Renal cortical epithelial cell (primary cell): ENCODE data around the gene KRTAP5-3. TPM values are rescaled to one million over a fixed set of nuclear protein-coding genes. Genes with fewer than 3 reads are reported as not detected.
"Not testable (repeated sequence)": the region's sequence is repeated elsewhere in the genome, so short reads cannot be mapped to it uniquely, and the experiment has no call there.

ENCODE experiments used
- DNase-seq: peaks from one replicate; pipeline ENCODE4 v3.0.0-alpha.2; 2011; ENCODE audit warnings: low read depth
- total RNA-seq: library from RNA; depleted of rRNA; stranded (reverse); fragments of >200 nt; gene quantifications from 2 replicates; pipeline ENCODE4 v1.2.3, GENCODE V29; 2014

Gene KRTAP5-3
- total RNA-seq, 1 donor from 2014 or later, result not detected

DNA sequence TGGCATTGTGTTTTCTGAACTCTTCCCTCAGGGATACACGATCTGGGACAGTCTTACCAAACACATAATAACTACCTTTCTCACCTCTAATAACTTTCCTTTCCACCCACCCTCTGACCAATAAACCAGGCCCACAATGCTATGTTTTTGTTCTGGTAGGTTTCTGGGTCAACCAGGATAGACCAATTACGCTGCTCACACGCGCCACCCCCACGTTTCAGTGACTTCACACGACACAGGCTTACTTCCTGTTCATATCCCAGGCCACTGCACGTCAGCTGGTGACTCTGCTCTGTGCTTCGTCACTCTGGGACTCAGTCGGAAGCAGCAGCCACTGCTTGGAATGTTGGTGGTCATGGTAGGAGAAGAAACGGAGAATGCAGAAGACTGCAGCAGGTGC is 11.2 kb upstream of the KRTAP5-3 start:
- DNase-seq, result peak; percentile 25

DNA sequence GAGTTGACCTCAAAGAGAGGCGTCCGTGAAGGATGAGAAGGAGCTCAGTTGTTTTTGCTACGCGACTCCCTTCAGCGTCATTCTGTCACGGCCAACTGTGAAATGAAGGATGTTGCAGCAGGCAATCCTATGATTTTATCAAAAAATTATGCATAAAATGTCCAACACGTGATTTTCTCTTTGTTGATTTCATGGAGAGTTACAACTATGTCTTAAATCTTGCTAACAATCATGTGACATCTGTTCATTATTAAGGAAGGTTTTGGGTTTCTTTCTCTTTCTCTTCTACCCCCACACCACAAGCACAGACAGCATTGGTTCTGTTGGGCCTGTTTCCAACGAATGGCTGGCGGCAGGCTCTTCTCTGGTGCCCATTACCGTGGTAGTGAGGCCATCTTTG is 10.0 kb upstream of the KRTAP5-3 start:
- DNase-seq, result no peak

DNA sequence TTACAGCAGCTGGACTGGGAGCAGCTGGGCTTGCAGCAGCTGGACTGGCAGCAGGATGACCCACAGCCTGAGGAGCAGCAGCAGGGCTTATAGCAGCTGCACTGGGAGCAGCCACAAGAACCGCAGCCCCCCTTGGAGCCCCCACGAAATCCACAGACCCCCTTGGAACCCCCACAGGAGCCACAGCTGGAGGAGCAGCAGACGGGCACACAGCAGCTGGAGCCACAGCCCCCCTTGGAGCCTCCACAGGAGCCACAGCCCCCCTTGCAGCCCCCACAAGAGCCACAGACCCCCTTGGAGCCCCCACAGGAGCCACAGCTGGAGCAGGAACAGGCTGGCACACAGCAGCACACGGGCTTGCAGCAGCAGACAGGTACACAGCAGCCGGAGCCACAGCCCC is 362 bp downstream of the KRTAP5-3 start:
- DNase-seq, result not testable (repeated sequence)

DNA sequence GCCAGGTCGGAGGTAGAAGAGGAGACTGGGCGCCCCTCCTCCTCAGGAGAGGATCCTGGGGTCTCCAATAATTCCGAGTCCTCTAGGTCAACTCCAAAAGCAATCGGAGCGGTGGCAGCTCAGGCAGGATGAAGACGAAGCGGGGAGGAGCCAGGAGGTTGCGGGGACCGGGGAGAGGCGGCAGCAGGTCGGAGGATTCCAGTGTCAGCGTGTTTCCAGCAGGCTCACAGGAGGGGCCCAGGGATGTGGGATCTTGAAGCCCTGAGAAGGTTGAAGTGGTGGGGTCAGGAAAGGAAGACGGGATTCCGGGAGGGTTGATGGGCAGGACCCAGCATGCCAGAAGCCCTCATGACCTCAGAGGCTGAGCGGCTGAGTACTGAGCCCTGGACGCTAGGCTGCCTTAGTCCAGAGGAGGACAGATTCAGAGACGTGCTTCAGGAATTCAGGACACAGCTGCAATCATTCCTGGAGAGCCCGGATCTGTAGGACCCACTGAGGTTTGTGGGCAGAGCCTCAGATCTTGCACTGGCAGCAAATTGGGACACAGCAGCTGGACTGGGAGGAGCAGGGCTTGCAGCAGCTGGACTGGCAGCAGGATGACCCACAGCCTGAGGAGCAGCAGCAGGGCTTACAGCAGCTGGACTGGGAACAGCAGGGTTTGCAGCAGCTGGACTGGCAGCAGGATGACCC is 962 bp downstream of the KRTAP5-3 start:
- DNase-seq, result not testable (repeated sequence)

DNA sequence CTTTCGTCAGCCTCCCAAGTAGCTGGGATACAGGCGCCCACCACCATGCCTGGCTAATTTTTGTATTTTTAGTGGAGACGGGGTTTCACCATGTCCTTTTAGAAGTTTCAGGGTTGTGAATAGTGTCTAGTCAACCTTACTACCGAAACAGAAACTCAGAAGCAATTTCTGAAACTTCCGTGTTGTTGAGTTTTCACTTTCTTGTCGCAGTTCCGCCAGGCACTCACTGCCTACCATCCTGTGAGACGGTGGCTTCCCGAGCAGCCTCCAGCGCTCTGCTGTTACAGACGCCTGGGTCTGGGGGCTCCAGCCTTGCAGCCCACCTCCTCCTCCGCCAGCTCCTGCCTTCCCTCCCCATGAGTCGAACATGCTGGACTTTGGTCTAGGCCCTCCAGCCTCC is 2.3 kb downstream of the KRTAP5-3 start:
- DNase-seq, result not testable (repeated sequence)

DNA sequence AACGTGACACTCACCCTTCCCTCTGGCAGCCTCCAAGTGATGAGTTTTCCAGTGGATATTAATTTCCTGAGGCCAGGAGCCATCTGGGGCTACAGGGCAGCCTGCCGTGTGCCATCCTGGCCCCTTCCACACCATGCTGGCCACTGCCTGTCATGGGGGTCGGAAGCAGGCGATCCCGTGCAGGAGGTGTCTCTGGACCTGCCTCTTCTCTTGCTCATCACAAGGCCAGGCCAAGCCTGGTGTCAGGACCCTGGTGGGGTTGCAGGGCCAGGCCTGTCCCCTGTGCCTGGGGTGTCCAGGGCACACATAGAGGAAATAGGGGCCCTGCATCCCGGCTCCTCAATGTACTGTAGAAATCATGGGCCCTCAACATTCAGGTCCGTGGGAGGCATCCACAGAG is 3.6 kb downstream of the KRTAP5-3 start:
- DNase-seq, result no peak

DNA sequence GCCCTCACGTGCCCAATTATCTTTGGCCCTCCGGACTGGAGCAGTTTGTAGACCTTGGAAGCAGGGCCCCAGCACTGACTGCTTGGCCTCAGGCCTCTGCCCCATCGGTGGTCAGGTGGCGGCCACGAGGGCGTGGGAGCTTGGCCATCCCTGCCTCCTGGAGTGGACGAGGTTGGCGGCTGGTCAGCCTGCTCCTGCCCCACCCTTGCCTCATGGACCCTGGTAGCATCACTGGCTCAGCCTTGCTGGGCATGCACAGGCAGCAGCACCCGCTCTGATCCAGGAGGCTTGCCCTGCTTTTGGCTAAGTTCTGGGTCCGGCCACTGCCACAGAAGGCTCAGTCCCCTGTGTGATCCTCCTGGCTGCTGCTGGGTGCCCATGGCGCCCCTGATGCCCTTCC is 4.1 kb downstream of the KRTAP5-3 start:
- DNase-seq, result no peak

DNA sequence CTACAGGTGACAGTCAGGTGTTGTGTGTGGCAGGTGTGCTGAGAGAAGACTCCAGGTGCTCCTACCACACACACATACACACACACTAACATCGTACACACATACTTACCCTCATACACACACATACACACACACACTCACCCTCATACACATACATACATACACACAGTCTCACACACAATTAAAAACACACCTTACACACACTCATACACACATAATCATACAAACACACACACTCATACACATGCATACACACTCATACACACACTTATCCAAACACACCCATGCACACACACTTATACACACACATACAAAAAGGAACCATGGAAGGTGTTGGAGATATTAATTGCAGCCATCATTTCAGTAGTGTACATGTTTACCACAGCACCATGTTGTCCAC is 4.6 kb downstream of the KRTAP5-3 start:
- DNase-seq, result no peak

DNA sequence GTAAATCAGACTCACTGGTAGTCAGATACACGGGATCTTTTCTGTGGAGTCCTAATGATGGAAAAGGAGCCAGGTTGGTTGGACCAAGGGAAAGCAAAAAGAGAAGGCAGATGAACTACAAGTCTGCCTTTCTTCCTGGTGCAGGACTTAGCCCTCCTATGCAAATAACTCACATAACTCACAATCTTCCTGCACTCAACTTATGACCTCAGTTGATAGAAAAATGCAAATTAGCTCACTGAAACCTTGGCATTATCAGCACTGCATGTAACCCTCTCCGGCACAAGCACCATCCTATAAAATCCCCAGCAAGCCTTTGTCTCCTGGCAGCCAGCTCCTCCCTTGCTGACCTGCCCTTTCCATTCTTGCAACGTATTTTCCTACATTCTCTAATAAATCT is 6.6 kb downstream of the KRTAP5-3 start:
- not testable (repeated sequence) for DNase-seq

DNA sequence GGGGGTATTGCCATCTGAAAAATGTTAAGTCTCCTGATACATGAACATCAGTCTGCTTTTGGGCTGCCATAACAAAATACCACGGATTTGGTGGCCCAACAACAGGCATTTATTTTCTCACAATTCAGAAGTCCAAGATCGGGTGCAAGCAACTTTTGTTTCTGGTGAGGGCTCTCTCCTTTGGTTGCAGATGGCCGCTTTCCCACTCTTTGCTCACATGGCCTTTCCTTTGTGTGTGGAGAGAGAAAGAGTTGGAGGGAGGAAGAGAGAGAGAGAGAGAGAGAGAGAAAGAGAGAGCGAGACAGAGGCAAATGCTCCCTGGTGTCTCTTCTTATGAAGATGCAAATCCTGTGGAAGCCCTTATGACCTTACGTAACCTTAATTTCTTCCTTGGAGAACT is 7.6 kb downstream of the KRTAP5-3 start:
- DNase-seq, result no peak

DNA sequence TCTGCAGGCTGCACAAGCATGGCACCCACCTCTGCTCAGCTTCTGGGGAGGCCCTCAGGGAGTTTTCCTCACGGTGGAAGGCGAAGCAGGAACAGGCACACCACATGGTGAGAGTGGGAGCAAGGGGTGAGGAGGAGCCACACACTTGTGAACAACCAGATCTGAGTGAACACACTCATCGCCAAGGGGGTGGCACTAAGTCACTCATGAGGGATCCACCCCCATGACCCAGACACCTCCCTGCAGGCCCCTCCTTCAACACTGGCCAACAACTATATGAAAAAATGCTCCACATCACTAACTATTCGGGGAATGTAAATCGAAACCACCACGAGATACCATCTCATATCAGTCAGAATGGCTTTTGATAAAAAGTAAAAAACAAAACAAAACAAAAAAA is 9.4 kb downstream of the KRTAP5-3 start:
- no peak for DNase-seq

DNA sequence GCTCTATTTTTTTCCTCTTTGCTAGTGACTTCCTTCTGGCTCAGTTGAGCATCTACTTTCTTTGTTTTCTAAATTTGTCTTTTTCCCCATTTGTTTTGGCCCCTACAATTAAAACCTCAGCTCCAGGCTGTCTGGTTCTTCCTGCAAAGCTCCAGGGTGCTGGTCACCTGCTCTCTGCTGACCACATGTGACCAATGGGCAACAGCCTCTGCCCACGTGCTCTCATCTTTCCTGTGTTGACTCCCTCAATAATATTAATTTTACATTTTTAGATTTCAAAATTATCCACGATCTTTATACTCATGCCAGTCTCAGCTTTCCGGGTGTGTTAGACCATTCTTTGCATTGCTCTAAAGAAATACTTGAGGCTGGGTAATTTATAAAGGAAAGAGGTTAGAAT is 9.9 kb downstream of the KRTAP5-3 start:
- not testable (repeated sequence) for DNase-seq

DNA sequence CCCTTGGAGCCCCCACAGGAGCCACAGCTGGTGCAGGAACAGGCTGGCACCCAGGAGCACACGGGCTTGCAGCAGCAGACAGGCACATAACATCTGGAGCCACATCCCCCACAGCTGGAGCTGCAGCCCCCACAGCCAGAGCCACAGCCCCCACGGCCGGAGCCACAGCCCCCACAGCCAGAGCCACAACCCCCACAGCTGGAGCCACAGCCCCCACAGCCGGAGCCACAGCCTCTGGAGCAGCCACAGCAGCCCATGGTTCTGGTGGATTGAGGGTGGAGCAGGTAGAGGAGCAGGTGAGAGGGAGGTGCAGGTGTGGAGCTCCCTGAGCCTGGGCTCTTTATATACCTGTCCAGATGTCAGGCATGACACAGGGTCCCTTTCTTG is 10.3 kb downstream of the KRTAP5-3 start, which contains the start of gene KRTAP5-2:
TSS of gene KRTAP5-2 (minus strand) at position 301 of the 387 bp plus-strand sequence. CDS start at position 257, 44 bp downstream.
- DNase-seq, result no peak

DNA sequence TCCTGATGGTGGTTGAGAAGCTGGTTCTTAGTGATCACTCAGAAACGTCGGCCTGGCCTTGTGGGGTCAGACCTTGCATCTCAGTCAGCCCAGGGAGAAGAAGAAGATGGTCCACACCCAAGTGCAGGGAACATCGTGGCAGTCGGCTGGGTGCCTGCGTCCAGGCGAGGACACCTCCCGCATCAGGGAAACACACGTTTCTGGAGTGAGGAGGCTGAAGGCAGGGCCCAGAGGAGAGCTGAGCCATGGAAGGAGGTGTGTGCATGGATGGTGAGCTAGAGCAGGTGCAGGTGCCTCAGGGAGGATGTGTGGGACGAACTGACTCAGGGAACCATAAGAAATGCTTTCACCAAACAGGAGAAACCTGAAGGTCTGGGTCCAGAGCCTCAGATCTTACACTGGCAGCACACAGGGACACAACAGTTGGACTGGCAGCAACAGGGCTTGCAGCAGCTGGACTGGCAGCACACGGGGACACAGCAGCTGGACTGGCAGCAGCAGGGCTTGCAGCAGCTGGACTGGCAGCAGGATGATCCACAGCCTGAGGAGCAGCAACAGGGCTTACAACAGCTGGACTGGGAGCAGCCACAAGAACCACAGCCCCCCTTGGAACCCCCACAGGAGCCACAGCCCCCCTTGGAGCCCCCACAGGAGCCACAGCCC is 10.8 kb downstream of the KRTAP5-3 start:
- no peak for DNase-seq

DNA sequence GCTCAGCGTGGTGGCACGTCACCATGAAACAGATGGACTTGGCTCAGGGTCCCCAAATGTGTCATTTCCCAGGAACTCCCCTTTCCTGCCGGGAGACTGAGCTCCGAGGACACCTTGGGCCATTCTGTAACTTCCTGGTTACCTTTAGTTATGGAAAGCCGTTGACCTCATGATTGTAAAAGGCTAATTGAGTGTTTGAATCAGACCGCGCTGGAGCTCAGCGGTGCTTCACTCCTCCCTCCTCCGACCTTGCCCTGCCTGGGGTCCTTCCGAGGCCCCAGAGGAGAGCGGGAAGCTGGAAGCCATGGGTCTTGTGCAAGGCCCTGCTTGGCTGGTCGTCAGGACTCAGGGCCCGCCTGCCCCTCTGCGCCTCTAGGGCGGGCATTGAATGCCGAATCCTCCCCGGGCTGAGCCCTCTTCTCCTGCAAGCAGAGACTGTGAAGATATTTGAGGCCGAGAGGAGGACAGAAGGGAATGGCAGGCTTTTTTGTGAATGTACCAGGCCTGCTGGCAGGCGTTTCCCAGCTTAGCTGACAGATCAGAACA is 11.6 kb downstream of the KRTAP5-3 start:
- DNase-seq, result not testable (repeated sequence)

DNA sequence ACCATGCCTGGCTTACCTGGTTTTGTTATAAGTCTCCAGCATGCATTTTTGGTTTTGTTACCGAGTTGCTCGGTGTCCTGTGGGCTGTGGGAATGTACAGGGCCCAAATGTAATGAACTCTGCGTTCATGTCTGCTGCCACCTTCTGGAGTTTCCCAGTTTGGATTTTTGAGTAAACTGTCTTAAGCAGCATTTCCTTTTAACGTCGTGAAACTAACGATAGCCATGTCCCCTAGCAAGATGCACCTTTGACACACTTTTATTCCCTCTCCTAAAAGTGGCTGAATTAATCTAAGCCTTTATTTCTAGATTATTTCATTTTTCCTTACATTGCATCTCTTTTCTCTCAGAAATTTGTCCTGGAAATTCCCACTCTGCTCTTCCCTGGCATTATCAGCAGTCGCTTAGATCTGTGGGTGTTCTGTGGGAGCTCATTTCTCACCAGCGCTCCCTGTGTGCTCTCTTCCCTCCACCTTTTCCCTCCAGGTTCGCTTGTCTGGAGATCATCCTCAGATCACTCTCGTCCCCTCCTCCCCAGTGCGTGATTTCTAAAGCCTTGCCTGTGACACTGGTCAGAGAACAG is 12.2 kb downstream of the KRTAP5-3 start:
- not testable (repeated sequence) for DNase-seq

DNA sequence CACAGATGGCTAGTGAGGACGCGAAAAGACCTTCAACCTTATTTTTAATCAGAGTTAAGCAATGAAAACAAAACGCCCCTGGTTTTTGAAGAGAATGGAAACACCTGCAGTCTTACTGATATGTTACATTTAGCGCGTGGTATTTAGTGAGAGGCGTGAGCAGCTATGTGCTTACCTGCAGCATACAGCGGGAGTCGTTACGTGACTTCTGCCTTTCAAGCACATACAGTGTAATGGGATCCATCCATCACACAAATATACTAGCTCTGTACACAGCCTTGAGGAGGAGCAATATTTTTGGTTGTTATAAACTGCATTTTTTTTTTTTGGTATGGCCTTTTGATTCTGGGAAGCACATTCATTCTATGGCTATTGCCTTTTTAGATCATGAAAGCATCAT is 15.6 kb downstream of the KRTAP5-3 start:
- no peak for DNase-seq

DNA sequence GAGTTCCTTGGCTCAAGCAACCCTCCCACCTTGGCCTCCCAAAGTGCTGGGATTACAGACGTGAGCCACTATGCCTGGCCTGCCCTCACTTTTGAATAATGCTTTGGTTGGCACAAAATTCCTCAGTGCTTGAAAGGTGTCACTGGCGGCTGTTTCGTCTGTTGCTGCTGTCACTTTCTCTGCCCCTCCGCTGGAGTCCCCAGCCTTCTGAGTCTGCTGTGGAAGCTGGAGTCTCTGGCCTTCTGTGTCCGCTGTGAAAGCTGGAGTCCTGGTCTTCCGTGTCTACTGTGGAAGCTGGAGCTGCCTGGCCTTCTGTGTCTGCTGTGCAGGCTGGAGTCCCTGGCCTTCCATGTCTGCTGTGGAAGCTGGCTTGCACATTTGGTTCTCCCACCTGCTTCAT is 18.3 kb downstream of the KRTAP5-3 start:
- DNase-seq, result no peak

DNA sequence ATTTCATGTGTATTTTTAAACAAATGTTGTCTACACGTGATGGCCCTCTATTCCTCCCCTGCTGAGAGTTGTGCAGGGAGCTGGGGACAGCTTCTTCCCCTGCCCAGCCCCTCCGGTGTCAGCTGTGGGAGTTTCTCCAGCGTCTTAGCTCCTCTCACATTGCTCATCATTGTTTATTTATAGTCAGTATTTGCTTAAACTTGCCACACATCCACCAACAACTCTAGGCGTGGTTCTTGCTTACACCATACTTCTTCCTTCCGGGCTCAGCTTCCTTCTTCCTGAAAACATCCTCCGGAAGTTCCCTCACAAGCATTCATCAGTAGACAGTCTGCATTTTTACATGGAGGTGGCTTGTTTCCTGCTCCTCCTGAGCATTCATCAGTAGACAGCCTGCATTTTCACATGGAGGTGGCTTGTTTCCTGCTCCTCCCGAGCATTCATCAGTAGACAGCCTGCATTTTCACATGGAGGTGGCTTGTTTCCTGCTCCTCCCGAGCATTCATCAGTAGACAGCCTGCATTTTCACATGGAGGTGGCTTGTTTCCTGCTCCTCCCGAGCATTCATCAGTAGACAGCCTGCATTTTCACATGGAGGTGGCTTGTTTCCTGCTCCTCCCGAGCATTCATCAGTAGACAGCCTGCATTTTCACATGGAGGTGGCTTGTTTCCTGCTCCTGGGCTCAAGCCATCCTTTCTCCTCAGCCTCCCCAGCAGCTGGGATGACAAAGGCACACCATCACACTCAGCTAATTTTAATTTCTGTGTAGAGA is 18.9 kb downstream of the KRTAP5-3 start:
- not testable (repeated sequence) for DNase-seq

DNA sequence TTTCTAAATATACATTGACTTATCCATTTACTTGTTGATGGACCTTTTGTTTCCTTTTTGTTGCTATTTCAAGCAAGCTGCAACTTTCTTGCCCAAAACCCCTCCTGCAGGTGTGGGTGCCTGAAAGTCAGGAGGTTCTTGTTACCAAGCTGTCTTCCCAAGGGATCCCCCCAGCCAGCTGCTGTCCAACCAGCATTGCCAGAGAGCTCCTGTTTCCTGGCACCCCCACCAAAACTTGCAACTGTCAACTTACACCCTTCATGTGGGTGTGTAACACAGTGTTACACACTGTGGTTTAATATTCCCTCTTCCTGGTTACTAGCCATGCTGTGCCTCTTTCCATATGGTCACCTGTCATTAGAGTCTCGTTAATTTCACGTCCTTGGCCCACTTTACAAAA is 21.6 kb downstream of the KRTAP5-3 start:
- no peak for DNase-seq

DNA sequence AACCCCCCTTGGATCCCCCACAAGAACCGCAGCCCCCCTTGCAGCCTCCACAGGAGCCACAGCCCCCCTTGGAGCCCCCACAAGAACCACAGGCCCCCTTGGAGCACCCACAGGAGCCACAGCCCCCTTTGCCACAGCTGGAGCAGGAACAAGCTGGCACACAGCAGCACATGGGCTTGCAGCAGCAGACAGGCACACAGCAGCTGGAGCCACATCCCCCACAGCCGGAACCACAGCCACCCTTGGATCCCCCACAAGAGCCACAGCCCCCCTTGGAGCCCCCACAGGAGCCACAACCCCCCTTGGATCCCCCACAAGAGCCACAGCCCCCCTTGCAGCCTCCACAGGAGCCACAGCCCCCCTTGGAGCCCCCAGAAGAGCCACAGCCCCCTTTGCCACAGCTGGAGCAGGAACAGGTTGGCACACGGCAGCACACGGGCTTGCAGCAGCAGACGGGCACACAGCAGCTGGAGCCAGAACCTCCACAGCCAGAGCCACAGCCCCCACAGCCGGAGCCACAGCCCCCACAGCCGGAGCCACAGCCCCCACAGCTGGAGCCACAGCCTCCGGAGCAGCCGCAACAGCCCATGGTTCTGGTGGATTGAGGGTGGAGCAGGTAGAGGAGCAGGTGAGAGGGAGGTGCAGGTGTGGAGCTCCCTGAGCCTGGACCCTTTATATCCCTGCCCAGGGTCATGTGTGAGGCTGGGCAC is 23.4 kb downstream of the KRTAP5-3 start, which contains the start of gene KRTAP5-1:
TSS of gene KRTAP5-1 (minus strand) at position 623 of the 710 bp plus-strand sequence. CDS start at position 589, 34 bp downstream.
- DNase-seq, result not testable (repeated sequence)
